ENCODE measurements around the gene CLIC4.
"Not testable (repeated sequence)": the region's sequence is repeated elsewhere in the genome, so short reads cannot be mapped to it uniquely, and the experiment has no call there.

The CLIC4 gene

GRCh38 chr1:24745711-24746413 lies 615 bp downstream of the CLIC4 start:
- no peak for DNase-seq (ENCODE audit: low read depth)

- DNase-seq (ENCODE audit: low read depth): no peak
Measured at GRCh38 chr1:24748191-24749121, 3.2 kb downstream of the CLIC4 start.

- no peak for DNase-seq (ENCODE audit: low read depth)
Measured at GRCh38 chr1:24749252-24749651, 4.0 kb downstream of the CLIC4 start.

DNA sequence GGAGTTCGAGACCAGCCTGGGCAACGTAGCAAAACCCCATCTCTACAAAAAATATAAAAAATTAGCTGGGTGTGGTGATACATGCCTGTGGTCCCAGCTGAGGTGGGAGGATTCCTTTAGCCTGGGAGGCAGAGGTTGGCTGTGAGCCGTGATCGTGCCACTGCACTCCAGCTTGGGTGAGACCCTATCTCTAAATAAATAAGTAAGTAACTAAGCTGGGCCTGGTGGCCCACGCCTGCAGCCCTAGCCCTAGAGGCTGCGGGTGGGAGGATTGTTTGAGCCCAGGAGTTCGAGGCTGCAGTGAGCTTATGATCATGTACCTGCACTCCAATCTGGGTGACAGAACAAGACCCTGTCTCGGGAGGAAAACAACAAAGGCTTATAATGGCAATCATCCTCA lies 4.6 kb downstream of the CLIC4 start:
- DNase-seq (ENCODE audit: low read depth): no peak

DNA sequence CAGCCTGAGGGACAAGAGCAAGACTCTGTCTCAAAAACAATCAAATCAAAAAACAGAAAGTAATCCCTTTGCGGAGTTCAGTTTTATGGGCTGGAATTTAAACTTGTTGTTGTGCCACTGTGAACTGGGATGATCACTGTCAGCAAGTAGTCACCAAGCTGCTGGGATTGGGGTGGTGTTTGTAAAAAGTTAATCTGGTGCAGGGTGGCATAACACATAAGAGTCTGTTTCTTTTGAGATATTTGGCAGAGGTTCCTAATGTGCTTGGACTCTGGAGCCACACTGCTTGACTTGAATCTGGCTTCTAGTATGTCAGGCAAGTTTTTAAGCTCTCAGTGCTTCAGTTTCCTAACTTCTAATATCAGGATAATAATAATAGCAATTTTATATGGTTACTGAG lies 6.6 kb downstream of the CLIC4 start:
- no peak for DNase-seq (ENCODE audit: low read depth)

DNA sequence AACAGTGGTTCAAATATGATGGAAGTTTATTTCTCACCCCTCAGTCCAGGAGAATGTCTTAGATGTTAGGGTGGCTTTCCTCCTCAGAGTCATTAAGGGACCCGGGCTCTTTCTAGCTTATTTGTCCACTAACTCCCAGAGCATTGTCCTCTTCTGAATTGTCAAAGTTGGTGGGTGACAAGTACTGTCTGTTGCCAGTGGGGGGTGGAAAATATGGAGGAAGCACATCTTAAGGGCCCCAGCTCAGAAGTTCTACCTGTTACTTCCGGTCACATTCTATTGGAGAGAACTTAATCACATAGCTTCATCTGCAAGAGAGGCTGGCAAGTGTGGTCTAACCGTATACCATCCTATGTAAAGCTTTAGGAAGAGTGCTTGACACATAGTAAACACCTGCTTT lies 7.1 kb downstream of the CLIC4 start:
- DNase-seq (ENCODE audit: low read depth): no peak

- no peak for DNase-seq (ENCODE audit: low read depth)
Measured at GRCh38 chr1:24754229-24754628, 9.0 kb downstream of the CLIC4 start.

DNA sequence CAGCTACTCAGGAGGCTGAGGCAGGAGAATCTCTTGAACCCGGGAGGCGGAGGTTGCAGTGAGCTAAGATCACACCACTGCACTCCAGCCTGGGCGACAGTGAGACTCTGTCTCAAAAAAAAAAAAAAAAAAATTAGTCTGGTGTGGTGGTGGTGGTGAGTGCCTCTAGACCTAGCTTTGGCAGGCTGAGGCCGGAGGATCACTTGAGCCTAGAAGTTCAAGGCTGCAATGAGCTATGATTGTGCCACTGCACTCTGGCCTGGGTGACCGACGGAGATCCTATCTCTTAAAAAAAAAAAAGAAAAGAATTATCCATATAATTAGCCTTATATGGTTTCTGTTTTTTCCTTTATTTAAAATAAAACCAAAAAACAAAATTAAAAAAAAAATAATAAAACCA lies 10.1 kb downstream of the CLIC4 start:
- not testable (repeated sequence) for DNase-seq (ENCODE audit: low read depth)

GRCh38 chr1:24756395-24756794 lies 11.1 kb downstream of the CLIC4 start:
- DNase-seq (ENCODE audit: low read depth): no peak

- DNase-seq (ENCODE audit: low read depth): no peak
Measured at GRCh38 chr1:24759492-24759891, 14.2 kb downstream of the CLIC4 start.

- DNase-seq (ENCODE audit: low read depth): no peak
Measured at GRCh38 chr1:24761582-24761981, 16.3 kb downstream of the CLIC4 start.

DNA sequence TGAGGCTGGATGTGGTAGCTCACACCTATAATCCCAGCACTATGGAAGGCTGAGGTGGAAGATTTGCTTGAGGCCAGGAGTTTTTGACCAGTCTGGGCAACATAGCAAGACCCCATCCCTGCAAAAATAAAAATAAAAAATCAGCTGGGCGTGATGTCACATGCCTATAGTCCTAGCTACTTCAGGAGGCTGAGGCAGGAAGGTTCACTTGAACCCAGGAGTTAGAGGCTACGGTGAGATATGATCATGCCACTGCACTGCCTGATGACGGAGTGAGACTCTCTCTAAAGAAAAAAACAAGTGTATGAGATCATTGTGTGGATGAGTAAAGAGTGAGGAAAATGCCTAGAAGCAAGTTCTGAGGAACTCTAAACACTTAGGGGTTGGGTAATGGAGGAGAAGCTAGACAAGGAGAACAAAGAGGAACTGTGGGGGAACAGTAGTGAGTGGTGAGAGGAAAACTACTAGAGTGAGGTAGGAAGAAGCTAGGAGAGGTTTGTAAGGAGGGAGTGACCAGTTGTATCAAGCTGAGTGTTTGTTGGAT lies 17.0 kb downstream of the CLIC4 start:
- no peak for DNase-seq (ENCODE audit: low read depth)

GRCh38 chr1:24763671-24764070 lies 18.4 kb downstream of the CLIC4 start:
- no peak for DNase-seq (ENCODE audit: low read depth)

DNA sequence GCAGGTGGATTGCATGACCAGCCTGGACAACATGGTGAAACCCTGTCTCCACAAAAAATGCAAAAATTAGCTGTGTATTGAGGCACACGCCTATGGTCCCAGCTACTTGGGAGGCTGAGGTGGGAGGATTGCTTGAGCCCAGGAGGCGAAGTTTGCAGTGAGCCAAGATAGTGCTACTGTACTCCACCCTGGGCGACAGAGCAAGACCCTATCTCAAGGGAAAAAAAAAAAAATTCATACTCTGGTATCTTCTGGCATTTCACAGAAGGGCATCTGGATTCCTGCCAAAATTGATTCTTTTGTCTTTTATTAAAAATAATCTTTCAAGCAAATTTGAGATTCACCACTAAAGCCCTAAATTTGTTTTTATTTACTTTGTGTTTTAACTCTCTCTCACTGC lies 19.2 kb downstream of the CLIC4 start:
- DNase-seq (ENCODE audit: low read depth): no peak

- DNase-seq (ENCODE audit: low read depth): no peak
Measured at GRCh38 chr1:24764848-24765247, 19.6 kb downstream of the CLIC4 start.

GRCh38 chr1:24765308-24765988 lies 20.2 kb downstream of the CLIC4 start:
- DNase-seq (ENCODE audit: low read depth): no peak

DNA sequence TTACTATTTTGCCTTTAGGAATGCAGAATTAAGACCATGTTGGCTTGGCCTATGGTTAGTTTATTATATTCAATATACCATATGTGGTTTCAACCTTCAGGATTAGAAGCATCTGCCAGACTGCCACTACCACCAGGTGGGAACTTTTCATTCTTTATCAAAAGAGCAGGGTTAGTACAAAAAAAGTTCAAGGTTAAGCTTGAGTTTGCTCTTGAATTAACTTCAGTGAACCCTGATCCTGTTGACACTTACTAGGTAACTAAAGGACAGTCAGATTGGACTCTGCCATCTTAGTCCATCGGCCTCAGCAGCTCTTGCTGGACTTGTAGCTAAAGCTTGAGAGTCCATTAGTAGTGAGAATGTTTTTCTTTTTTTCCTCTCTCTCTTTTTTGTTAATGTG lies 22.1 kb downstream of the CLIC4 start:
- no peak for DNase-seq (ENCODE audit: low read depth)

GRCh38 chr1:24768873-24769605 lies 23.8 kb downstream of the CLIC4 start:
- no peak for DNase-seq (ENCODE audit: low read depth)

DNA sequence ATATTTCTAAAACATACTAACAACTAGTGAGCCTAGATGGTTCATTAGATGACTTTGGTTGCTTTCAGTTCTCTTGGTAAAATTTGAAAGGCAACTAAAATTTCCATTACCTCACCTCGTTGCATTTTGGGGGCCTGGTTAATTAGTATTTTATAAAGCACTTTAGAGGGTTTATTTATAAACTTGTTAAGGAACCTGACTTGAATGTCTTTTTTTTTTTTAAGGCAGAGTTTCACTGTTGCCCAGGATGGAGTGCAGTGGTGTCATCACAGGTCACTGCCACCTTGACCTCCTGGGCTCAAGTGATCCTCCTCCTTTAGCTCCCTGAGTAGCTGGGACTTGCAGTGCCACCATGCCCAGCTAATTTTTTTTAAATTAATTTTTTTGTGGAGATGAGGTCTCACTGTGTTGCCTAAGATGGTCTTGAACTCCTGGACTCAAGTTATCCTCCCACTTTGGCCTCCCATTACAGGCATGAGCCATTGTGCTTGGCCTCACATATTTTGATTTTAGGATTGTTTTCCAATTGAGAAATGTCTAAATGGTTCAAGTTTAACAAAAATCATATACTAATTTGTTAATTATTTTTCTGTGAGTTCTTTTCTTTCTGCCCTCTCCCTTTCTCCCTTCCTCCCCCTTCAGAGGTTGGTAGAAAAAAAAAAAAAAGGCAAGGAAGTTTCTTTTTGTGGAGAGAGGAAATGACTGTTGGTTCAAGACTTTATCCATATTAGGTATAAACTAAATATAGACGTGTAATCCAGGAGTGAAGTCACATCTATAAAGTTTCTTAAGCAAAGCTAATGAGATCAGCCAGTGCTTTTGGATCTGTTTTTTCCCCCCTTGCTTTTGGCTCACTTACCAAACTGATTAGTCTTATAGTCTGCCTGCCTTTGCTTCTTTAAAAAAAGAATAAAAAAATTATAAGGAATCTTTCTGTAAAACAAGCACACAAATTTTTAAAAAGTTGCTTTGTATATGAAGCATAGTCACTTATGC lies 24.7 kb downstream of the CLIC4 start:
- DNase-seq (ENCODE audit: low read depth): no peak

GRCh38 chr1:24770881-24771280 lies 25.6 kb downstream of the CLIC4 start:
- DNase-seq (ENCODE audit: low read depth): no peak

DNA sequence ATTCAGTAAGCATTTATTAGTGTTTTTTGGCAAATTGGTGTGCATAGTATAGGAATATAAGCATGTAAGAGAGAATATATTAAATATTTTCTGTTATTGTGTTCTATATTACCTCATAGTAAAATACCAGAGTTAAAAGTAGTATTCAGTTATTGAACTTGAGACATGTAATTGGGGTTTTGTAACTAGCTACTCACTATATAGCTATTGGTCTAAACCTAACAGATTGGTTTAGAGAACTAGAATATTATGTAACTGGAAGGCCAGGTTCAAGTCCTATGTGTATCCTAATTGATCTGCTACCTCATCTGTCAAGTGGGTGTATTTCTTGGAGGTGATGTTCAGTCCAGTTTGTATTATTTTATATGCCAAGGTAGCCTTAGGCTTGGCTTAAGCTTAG lies 26.3 kb downstream of the CLIC4 start:
- DNase-seq (ENCODE audit: low read depth): no peak
